Measurements from ENCODE around the gene GALNT7.

DNA sequence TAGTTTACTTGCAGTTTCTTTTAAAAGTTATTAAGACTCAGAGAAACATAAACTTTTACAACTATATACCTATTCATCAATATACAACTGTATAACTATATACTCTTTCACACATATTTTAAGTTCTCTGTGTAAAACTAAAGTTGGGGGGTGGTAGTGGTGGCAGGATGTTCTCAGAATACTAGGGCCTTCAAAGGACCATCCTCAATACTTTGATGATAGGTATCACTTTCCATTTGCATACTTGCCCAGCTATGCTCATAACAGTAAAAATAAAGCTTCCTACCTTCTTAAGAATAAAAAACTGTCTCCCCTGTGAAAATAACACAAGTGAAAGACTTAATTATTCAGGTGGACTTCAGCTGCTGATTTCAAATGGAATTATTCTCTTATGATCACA lies 2.9 kb upstream of the GALNT7 start:
- TF ChIP-seq, protein P1, sequence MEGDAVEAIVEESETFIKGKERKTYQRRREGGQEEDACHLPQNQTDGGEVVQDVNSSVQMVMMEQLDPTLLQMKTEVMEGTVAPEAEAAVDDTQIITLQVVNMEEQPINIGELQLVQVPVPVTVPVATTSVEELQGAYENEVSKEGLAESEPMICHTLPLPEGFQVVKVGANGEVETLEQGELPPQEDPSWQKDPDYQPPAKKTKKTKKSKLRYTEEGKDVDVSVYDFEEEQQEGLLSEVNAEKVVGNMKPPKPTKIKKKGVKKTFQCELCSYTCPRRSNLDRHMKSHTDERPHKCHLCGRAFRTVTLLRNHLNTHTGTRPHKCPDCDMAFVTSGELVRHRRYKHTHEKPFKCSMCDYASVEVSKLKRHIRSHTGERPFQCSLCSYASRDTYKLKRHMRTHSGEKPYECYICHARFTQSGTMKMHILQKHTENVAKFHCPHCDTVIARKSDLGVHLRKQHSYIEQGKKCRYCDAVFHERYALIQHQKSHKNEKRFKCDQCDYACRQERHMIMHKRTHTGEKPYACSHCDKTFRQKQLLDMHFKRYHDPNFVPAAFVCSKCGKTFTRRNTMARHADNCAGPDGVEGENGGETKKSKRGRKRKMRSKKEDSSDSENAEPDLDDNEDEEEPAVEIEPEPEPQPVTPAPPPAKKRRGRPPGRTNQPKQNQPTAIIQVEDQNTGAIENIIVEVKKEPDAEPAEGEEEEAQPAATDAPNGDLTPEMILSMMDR (IDR thresholded peaks at IDR 0.05; ENCODE audit: extremely low read depth in 1 of 2, insufficient read depth in 1 of 2, low read depth in 1 of 2, low read length in 2 of 2) = no peak
- TF ChIP-seq POLR2A (IDR thresholded peaks at IDR 0.05; ENCODE audit: low read depth, low read length) (no peak), MYC (IDR thresholded peaks at IDR 0.05; ENCODE audit: low read depth, low read length) (no peak), EZH2 (IDR thresholded peaks at IDR 0.05; ENCODE audit: borderline replicate concordance, low read depth, low read length, severe bottlenecking) (no peak), POLR2AphosphoS5 (IDR thresholded peaks at IDR 0.05; ENCODE audit: insufficient read depth, low read depth, low read length) (no peak)
- TF ChIP-seq, protein P2, sequence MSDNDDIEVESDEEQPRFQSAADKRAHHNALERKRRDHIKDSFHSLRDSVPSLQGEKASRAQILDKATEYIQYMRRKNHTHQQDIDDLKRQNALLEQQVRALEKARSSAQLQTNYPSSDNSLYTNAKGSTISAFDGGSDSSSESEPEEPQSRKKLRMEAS (IDR thresholded peaks at IDR 0.05; ENCODE audit: insufficient read depth, insufficient read length) = no peak

Data from endothelial cell of umbilical vein (primary cell).